ENCODE data around the gene ARHGAP10.

ARHGAP10 gene

GRCh38 chr4:147848634-147849033 is 116.7 kb downstream of the ARHGAP10 start:
- H3K36me3 ChIP-seq, result no peaks in the 10 kb centered on the region
- no peak overlapping the region for H3K4me3 ChIP-seq (ENCODE audit: low read depth in 1 of 2, low read length in 1 of 2)
- no peaks in the 10 kb centered on the region for H3K9me3 ChIP-seq
- H3K4me1 ChIP-seq (ENCODE audit: control insufficient read depth in 1 of 2, insufficient read depth in 1 of 2, low read depth in 1 of 2, low read length in 1 of 2), result no peaks in the 10 kb centered on the region
- no peak overlapping the region for H3K27ac ChIP-seq
- no peak for TF ChIP-seq CTCF (IDR thresholded peaks at IDR 0.05)
- H3K27me3 ChIP-seq, result no peaks in the 10 kb centered on the region

GRCh38 chr4:147851135-147851534 is 119.2 kb downstream of the ARHGAP10 start:
- no peak for TF ChIP-seq CTCF (IDR thresholded peaks at IDR 0.05)
- Histone ChIP-seq H3K36me3 (no peaks in the 10 kb centered on the region), H3K4me1 (ENCODE audit: control insufficient read depth in 1 of 2, insufficient read depth in 1 of 2, low read depth in 1 of 2, low read length in 1 of 2) (no peaks in the 10 kb centered on the region)

GRCh38 chr4:147853706-147854105 is 121.8 kb downstream of the ARHGAP10 start:
- Histone ChIP-seq H3K4me3 (ENCODE audit: low read depth in 1 of 2, low read length in 1 of 2) (no peak overlapping the region), H3K27me3 (no peaks in the 10 kb centered on the region)
- no peak for TF ChIP-seq CTCF (IDR thresholded peaks at IDR 0.05)

More at GRCh38 chr4:147851135-147851534, 119.2 kb downstream of the ARHGAP10 start:
- Histone ChIP-seq H3K27me3 (no peaks in the 10 kb centered on the region), H3K9me3 (no peaks in the 10 kb centered on the region), H3K27ac (no peak overlapping the region), H3K4me3 (ENCODE audit: low read depth in 1 of 2, low read length in 1 of 2) (no peak overlapping the region)

GRCh38 chr4:147854154-147854553 is 122.3 kb downstream of the ARHGAP10 start:
- H3K9me3 ChIP-seq, result no peaks in the 10 kb centered on the region

More at GRCh38 chr4:147853706-147854105, 121.8 kb downstream of the ARHGAP10 start:
- Histone ChIP-seq H3K4me1 (ENCODE audit: control insufficient read depth in 1 of 2, insufficient read depth in 1 of 2, low read depth in 1 of 2, low read length in 1 of 2) (no peaks in the 10 kb centered on the region), H3K36me3 (no peaks in the 10 kb centered on the region), H3K27ac (no peak overlapping the region), H3K9me3 (no peaks in the 10 kb centered on the region)

GRCh38 chr4:147855571-147856009 is 123.7 kb downstream of the ARHGAP10 start:
- Histone ChIP-seq H3K9me3 (no peaks in the 10 kb centered on the region), H3K4me3 (ENCODE audit: low read depth in 1 of 2, low read length in 1 of 2) (no peak overlapping the region), H3K27ac (no peak overlapping the region), H3K4me1 (ENCODE audit: control insufficient read depth in 1 of 2, insufficient read depth in 1 of 2, low read depth in 1 of 2, low read length in 1 of 2) (no peaks in the 10 kb centered on the region), H3K36me3 (no peaks in the 10 kb centered on the region), H3K27me3 (no peaks in the 10 kb centered on the region)
- TF ChIP-seq CTCF (IDR thresholded peaks at IDR 0.05), result no peak

More at GRCh38 chr4:147854154-147854553, 122.3 kb downstream of the ARHGAP10 start:
- no peaks in the 10 kb centered on the region for H3K4me1 ChIP-seq (ENCODE audit: control insufficient read depth in 1 of 2, insufficient read depth in 1 of 2, low read depth in 1 of 2, low read length in 1 of 2)
- no peaks in the 10 kb centered on the region for H3K36me3 ChIP-seq
- no peak overlapping the region for H3K4me3 ChIP-seq (ENCODE audit: low read depth in 1 of 2, low read length in 1 of 2)
- no peak overlapping the region for H3K27ac ChIP-seq
- no peak for TF ChIP-seq CTCF (IDR thresholded peaks at IDR 0.05)
- H3K27me3 ChIP-seq, result no peaks in the 10 kb centered on the region

- no peak for TF ChIP-seq CTCF (IDR thresholded peaks at IDR 0.05)
- H3K36me3 ChIP-seq, result no peaks in the 10 kb centered on the region
- no peaks in the 10 kb centered on the region for H3K9me3 ChIP-seq
- H3K27ac ChIP-seq, result no peak overlapping the region
- H3K4me3 ChIP-seq (ENCODE audit: low read depth in 1 of 2, low read length in 1 of 2), result no peak overlapping the region
- H3K27me3 ChIP-seq, result no peaks in the 10 kb centered on the region
- H3K4me1 ChIP-seq (ENCODE audit: control insufficient read depth in 1 of 2, insufficient read depth in 1 of 2, low read depth in 1 of 2, low read length in 1 of 2), result no peaks in the 10 kb centered on the region
Observed at GRCh38 chr4:147860960-147861359, 129.1 kb downstream of the ARHGAP10 start.

Measured in neutrophil (primary cell).